ENCODE data around the gene CLN5.
"Not testable (repeated sequence)": the region's sequence is repeated elsewhere in the genome, so short reads cannot be mapped to it uniquely, and the experiment has no call there.

The CLN5 gene

GRCh38 chr13:76954538-76954937, 37.3 kb upstream of the CLN5 start:
- DNase-seq (ENCODE audit: extremely low read depth, low read depth), result no peak
- no peak for TF ChIP-seq CTCF (IDR thresholded peaks at IDR 0.05; ENCODE audit: low read depth, low read length)

DNA sequence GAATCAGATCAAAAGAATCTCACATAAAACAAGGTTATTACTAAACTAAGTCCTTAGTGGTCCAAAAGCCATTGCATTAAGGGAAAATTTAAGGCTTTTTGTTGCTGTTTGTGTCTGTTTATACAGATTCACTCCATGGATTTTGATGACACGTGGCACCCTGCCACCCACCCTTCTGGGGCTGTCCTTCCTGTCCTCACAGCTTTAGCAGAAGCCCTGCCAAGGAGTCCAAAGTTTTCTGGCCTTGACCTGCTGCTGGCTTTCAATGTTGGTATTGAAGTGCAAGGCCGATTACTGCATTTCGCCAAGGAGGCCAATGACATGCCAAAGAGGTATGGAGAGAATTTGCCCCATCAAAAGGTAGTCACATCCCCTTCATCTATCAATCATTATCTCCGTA, 36.7 kb upstream of the CLN5 start:
- TF ChIP-seq CTCF (IDR thresholded peaks at IDR 0.05; ENCODE audit: low read depth, low read length), result no peak
- DNase-seq (ENCODE audit: extremely low read depth, low read depth), result no peak

- no peak for DNase-seq (ENCODE audit: extremely low read depth, low read depth)
- no peak for TF ChIP-seq CTCF (IDR thresholded peaks at IDR 0.05; ENCODE audit: low read depth, low read length)
Observed at GRCh38 chr13:76955661-76956060, 36.2 kb upstream of the CLN5 start.

- TF ChIP-seq CTCF (IDR thresholded peaks at IDR 0.05; ENCODE audit: low read depth, low read length), result no peak
Observed at GRCh38 chr13:76958841-76959432, 32.9 kb upstream of the CLN5 start.

DNA sequence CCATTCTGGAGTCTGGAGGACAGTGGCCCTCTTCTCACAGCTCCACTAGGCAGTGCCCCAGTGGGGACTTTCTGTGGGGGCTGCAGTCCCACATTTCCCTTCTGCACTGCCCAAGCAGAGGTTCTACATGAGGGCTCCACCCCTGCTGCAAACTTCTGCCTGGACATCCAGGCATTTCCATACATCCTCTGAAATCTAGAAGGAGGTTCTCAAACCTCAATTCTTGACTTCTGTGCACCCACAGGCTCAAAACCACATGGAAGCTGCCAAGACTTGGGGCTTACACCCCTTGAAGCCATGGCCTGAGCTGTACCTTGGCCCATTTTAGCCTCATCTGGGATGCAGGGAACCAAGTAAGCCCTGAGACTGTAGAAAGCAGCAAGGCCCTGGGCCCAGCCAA, 32.1 kb upstream of the CLN5 start:
- not testable (repeated sequence) for DNase-seq (ENCODE audit: extremely low read depth, low read depth)

More at GRCh38 chr13:76958841-76959432, 32.9 kb upstream of the CLN5 start:
- no peak for DNase-seq (ENCODE audit: extremely low read depth, low read depth)

DNA sequence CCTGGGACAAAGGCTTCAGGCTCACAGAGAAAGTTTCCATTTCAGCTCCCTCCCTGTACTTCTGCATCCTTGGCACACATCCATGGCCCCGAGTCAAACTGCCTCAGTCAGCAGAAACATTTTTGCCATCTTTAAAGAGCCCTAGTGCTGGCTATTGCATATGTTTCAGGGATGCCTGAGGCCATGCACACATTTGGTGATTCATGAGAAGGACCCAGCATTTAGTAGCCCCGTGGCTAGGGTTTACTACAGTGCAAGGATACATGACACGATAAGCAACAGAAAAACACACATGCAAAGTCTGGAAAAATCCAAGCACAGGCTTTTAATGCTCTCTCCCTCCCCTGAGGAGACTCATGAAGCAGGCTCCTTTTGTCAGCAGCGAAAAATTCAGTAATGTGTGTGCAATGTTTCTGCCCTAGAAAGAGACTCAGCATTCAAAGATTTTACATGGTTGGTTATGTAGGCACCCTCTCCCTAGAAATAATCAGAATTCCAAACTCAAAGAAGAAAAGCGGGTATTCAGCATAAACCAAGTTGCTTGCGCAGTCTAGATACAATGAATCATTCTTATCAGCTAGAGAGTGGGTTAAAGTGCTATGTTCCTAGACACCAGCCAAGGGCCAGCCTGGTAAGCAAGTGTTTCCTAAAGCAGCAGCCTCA, 26.0 kb upstream of the CLN5 start:
- no peak for TF ChIP-seq CTCF (IDR thresholded peaks at IDR 0.05; ENCODE audit: low read depth, low read length)
- DNase-seq (ENCODE audit: extremely low read depth, low read depth), result peak; percentile 75

DNA sequence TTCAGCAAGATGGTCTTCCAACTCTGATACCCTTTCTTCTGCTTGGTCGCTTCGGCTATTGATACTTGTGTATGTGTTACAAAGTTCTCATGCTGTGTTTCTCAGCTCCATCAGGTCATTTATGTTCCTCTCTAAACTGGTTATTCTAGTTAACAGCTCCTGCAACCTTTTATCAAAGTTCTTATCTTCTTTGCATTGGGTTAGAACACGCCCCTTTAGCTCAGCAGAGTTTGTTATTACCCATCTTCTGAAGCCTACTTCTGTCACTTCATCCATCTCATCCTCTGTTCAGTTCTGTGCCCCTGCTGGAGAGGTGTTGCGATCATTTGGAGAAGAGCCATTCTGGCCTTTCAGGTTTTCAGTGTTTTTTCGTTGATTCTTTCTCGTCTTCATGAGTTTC, 24.9 kb upstream of the CLN5 start:
- DNase-seq (ENCODE audit: extremely low read depth, low read depth), result no peak
- no peak for TF ChIP-seq CTCF (IDR thresholded peaks at IDR 0.05; ENCODE audit: low read depth, low read length)

DNA sequence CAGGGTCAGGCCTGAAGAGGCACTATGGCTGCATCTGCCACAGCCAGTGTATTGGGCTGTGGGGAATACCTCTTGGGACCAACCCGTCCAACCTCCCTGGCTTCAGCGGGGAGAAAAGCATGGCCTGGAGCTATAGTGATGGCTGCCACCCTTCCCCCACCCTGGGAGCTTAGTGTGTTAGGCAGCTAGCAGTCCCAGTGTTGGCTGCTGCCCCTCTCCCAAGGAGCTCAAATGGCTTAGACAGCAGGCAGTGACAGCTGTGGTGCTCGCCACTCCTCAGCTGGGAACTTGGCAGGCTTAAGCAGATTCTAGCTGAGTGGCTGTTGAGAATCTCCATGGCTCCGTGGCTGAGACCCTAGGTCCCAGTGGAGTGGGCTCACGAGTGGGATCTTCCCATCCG, 23.8 kb upstream of the CLN5 start:
- TF ChIP-seq CTCF (IDR thresholded peaks at IDR 0.05; ENCODE audit: low read depth, low read length), result no peak
- DNase-seq (ENCODE audit: extremely low read depth, low read depth), result no peak

All from AG09319 (cell line).